Stimulated activated CD8-positive, alpha-beta memory T cell treated with anti-CD3 and anti-CD28 coated beads, Interleukin-15, amount 100 ng/mL, for 48 hours (primary cell): ENCODE measurements around the gene JADE3.

Experiments
- DNase-seq, 2 donors: peaks; one replicate each; pipeline ENCODE4 v3.0.0-alpha.2; 2020; ENCODE audit warnings: low read depth in 2 of 2

The JADE3 gene

GRCh38 chrX:46912098-46912602, at the start of gene JADE3:
Gene JADE3 (plus strand): TSS chrX:46912421. CDS start chrX:46984895, 72,474 bp downstream.
- no peak for DNase-seq

- no peak for DNase-seq
Measured at GRCh38 chrX:46863072-46863471, 49.1 kb upstream of the JADE3 start.

GRCh38 chrX:46864606-46865005, 47.6 kb upstream of the JADE3 start:
- DNase-seq, result no peak

GRCh38 chrX:46865281-46865680, 46.9 kb upstream of the JADE3 start:
- DNase-seq, result no peak

- DNase-seq, result no peak
Measured at GRCh38 chrX:46866726-46867125, 45.5 kb upstream of the JADE3 start.

GRCh38 chrX:46873746-46874145, 38.5 kb upstream of the JADE3 start:
- DNase-seq, result no peak

GRCh38 chrX:46876901-46877300, 35.3 kb upstream of the JADE3 start:
- DNase-seq, result no peak

- no peak for DNase-seq
Measured at GRCh38 chrX:46882266-46882665, 30.0 kb upstream of the JADE3 start.

GRCh38 chrX:46884799-46885198, 27.4 kb upstream of the JADE3 start:
- no peak for DNase-seq

- no peak for DNase-seq
Measured at GRCh38 chrX:46898207-46898606, 14.0 kb upstream of the JADE3 start.

- peak in 1 of 2 donors; percentile 32 for DNase-seq
Measured at GRCh38 chrX:46903458-46904242, 8.6 kb upstream of the JADE3 start.

- no peak for DNase-seq
Measured at GRCh38 chrX:46904626-46905025, 7.6 kb upstream of the JADE3 start.

GRCh38 chrX:46910415-46910814, 1.8 kb upstream of the JADE3 start:
- DNase-seq, result no peak

- no peak for DNase-seq
Measured at GRCh38 chrX:46912603-46913491, 626 bp downstream of the JADE3 start.

- DNase-seq, result no peak
Measured at GRCh38 chrX:46913667-46914066, 1.4 kb downstream of the JADE3 start.

- DNase-seq, result no peak
Measured at GRCh38 chrX:46916273-46916672, 4.1 kb downstream of the JADE3 start.

GRCh38 chrX:46917622-46918021, 5.4 kb downstream of the JADE3 start:
- DNase-seq, result no peak

- no peak for DNase-seq
Measured at GRCh38 chrX:46918434-46918833, 6.2 kb downstream of the JADE3 start.

- DNase-seq, result no peak
Measured at GRCh38 chrX:46920235-46920634, 8.0 kb downstream of the JADE3 start.

- DNase-seq, result no peak
Measured at GRCh38 chrX:46922611-46923010, 10.4 kb downstream of the JADE3 start.

- DNase-seq, result no peak
Measured at GRCh38 chrX:46927718-46928117, 15.5 kb downstream of the JADE3 start.

- DNase-seq, result no peak
Measured at GRCh38 chrX:46929439-46930261, 17.4 kb downstream of the JADE3 start.
